Measurements from ENCODE around the gene COL18A1.
A peak's percentile ranks its signal among the peaks of the same experiment; 100 is the strongest.
"Not testable (repeated sequence)": the region's sequence is repeated elsewhere in the genome, so short reads cannot be mapped to it uniquely, and the experiment has no call there.

The COL18A1 gene

GRCh38 chr21:45436351-45437065 is 31.5 kb downstream of the COL18A1 start:
- no peak for DNase-seq (ENCODE audit: low spot score)
- in situ Hi-C loops (cut with MboI; ENCODE audit: low pct_unique_long_range_greater_than_20kb, low sequenced_read_pairs, unreplicated experiment): no loop called here
- no peak for TF ChIP-seq CTCF (IDR thresholded peaks at IDR 0.05; ENCODE audit: extremely low read depth, insufficient read depth, missing control alignments)

- DNase-seq (ENCODE audit: low spot score); in situ Hi-C loops (cut with MboI; ENCODE audit: low pct_unique_long_range_greater_than_20kb, low sequenced_read_pairs, unreplicated experiment): not testable (repeated sequence)
These were observed 32.9 kb downstream of the COL18A1 start for GRCh38 chr21:45437844-45438243.

- DNase-seq (ENCODE audit: low spot score): no peak
- TF ChIP-seq CTCF (IDR thresholded peaks at IDR 0.05; ENCODE audit: extremely low read depth, insufficient read depth, missing control alignments): no peak
- in situ Hi-C loops (cut with MboI; ENCODE audit: low pct_unique_long_range_greater_than_20kb, low sequenced_read_pairs, unreplicated experiment): no loop called here
These were observed 33.6 kb downstream of the COL18A1 start for GRCh38 chr21:45438391-45439145.

- TF ChIP-seq CTCF (IDR thresholded peaks at IDR 0.05; ENCODE audit: extremely low read depth, insufficient read depth, missing control alignments): peak; percentile 95
- peak; percentile 97 for DNase-seq (ENCODE audit: low spot score)
- in situ Hi-C loops (cut with MboI; ENCODE audit: low pct_unique_long_range_greater_than_20kb, low sequenced_read_pairs, unreplicated experiment): no loop called here
These were observed 34.4 kb downstream of the COL18A1 start for GRCh38 chr21:45439161-45439872.

GRCh38 chr21:45439901-45440461 is 35.0 kb downstream of the COL18A1 start:
- TF ChIP-seq CTCF (IDR thresholded peaks at IDR 0.05; ENCODE audit: extremely low read depth, insufficient read depth, missing control alignments): no peak
- in situ Hi-C loops (cut with MboI; ENCODE audit: low pct_unique_long_range_greater_than_20kb, low sequenced_read_pairs, unreplicated experiment): no loop called here
- DNase-seq (ENCODE audit: low spot score): no peak

- DNase-seq (ENCODE audit: low spot score): no peak
- no peak for TF ChIP-seq CTCF (IDR thresholded peaks at IDR 0.05; ENCODE audit: extremely low read depth, insufficient read depth, missing control alignments)
- in situ Hi-C loops (cut with MboI; ENCODE audit: low pct_unique_long_range_greater_than_20kb, low sequenced_read_pairs, unreplicated experiment): no loop called here
These were observed 35.9 kb downstream of the COL18A1 start for GRCh38 chr21:45440736-45441350.
